Pancreas (tissue), 10 donors: ENCODE measurements around the gene SUGP2. TPM values are rescaled to one million over a fixed set of nuclear protein-coding genes. Genes with fewer than 3 reads are reported as not detected.
A peak's percentile ranks its signal among the peaks of the same experiment; 100 is the strongest.

Experiments
- ATAC-seq, 4 donors: fragments of 200-7000 bp; cut with Tn5 transposase; one replicate each; pipeline versions ENCODE4 v1.8.0 to v1.9.1; 2020; ENCODE audit warnings: mild to moderate bottlenecking in 4 of 4, moderate library complexity in 4 of 4
- DNase-seq, 6 donors: peaks; one replicate each; pipeline ENCODE4 v3.0.0-alpha.2; 2020
- FAIRE-seq: peaks from 2 replicates; lab custom pipeline; 2012; peaks lifted over from hg19 to GRCh38; lab: Jason Lieb, UNC
- H3K27ac ChIP-seq, 4 donors: fragments of 200-600 bp; sonication (generic); 1 replicate in 3 of 4; 2 replicates in 1 of 4; pipeline versions ENCODE4 v1.5.0 to v1.8.0; 2020
- H3K27me3 ChIP-seq, 4 donors: fragments of 200-600 bp; one replicate each; pipeline ENCODE4 v1.8.0; 2021
- H3K36me3 ChIP-seq, 3 donors: fragments of 200-600 bp; sonication (generic) in 1 of 3; one replicate each; pipeline versions ENCODE4 v1.5.0 to v1.8.0; 2020 to 2021
- H3K4me1 ChIP-seq, 3 donors: fragments of 200-600 bp; one replicate each; pipeline ENCODE4 v1.8.0; 2021
- H3K4me3 ChIP-seq, 4 donors: fragments of 200-600 bp; sonication (generic) in 2 of 4; one replicate each; pipeline versions ENCODE4 v1.5.0 to v1.8.0; 2020 to 2021
- H3K9me3 ChIP-seq, 4 donors: fragments of 200-600 bp; one replicate each; pipeline ENCODE4 v1.8.0; 2021
- CTCF ChIP-seq, 4 donors: fragments of 200-600 bp; sonication (generic) in 3 of 4; IDR thresholded peaks; one replicate each; pipeline versions ENCODE4 v1.5.0 to v1.8.0; 2021; ENCODE audit warnings: antibody characterized with exemption in 4 of 4
- WGBS, 2 donors: extraction: QIAGEN DNeasy Blood & Tissue Kit; methylation state at CpG; one replicate each; pipeline ENCODE4 v1.1.7; 2013; 5-methylcytosine and 5-hydroxymethylcytosine counted together
- intact Hi-C, 3 donors: fragments of 100-400 bp; cut with DNase I; formaldehyde crosslinking; loops; one replicate each; pipeline versions ENCODE4 v1.11.1 to v1.14.2; 2022
- polyA plus RNA-seq, 2 donors: library from polyadenylated mRNA; stranded (reverse); fragments of 200-250 nt; gene quantifications; one replicate each; pipeline ENCODE4 v1.2.3, GENCODE V29; 2013
- total RNA-seq, 6 donors: library from RNA; stranded (reverse); fragmentation: NEBNext Ultra II Directional in 4 of 6; extraction: Animal tissue kit (Norgen Biotek cat#: 25700) in 4 of 6; gene quantifications; one replicate each; pipeline versions ENCODE4 v1.2.1 to v1.2.4, GENCODE V29; 2021 to 2023
- donor health status: healthy with polysubstance abuse.
- donor health status: DM: no; HTN: no; CAD: no; lungs with moderate emphysema.
- donor health status: DM: no; HTN: no; CAD: no.
- donor health status: control.
- donor health status: control.
- donor health status: Bipolar disorder and iron deficiency.
- donor health status: DM: yes; HTN: yes; CAD: no.
- donor health status: DM: no; HTN: no; CAD: no.
- donor health status: DM: no; HTN: no; CAD: no.
- donor health status: DM: yes; HTN: yes; CAD: no.

The SUGP2 gene
- total and polyA plus RNA-seq, 8 donors, result 15.4 to 60.6 (median 25.3) TPM

- H3K36me3 ChIP-seq, result peaks cover 0 to 7% (median 0%) of the 10 kb centered on the region in 3 donors
- no peak for FAIRE-seq
- no peak overlapping the region for H3K4me3 ChIP-seq
- WGBS, 2 donors, result 84 to 87% methylated on average over 16 of the region's 16 CpGs
- intact Hi-C loops, result no loop called here
- ATAC-seq, result no peak
- H3K4me1 ChIP-seq, result no peaks in the 10 kb centered on the region
- no peak overlapping the region for H3K27ac ChIP-seq
- H3K27me3 ChIP-seq, result no peaks in the 10 kb centered on the region
- no peaks in the 10 kb centered on the region for H3K9me3 ChIP-seq
- no peak for TF ChIP-seq CTCF (IDR thresholded peaks at IDR 0.05)
- DNase-seq, result no peak
Measured at GRCh38 chr19:18991006-18991405, 42.3 kb downstream of the SUGP2 start.

- no peaks in the 10 kb centered on the region for H3K4me1 ChIP-seq
- H3K9me3 ChIP-seq, result no peaks in the 10 kb centered on the region
- FAIRE-seq (no peak), DNase-seq (no peak), ATAC-seq (no peak)
- no peaks in the 10 kb centered on the region for H3K27me3 ChIP-seq
- intact Hi-C loops, result no loop called here
- no peak overlapping the region for H3K27ac ChIP-seq
- WGBS, 2 donors, result 83 to 88% methylated on average over 4 to 5 of the region's 5 CpGs
- H3K36me3 ChIP-seq, result peaks cover 0 to 7% (median 0%) of the 10 kb centered on the region in 3 donors
- H3K4me3 ChIP-seq, result no peak overlapping the region
- no peak for TF ChIP-seq CTCF (IDR thresholded peaks at IDR 0.05)
Measured at GRCh38 chr19:18990128-18990708, 43.1 kb downstream of the SUGP2 start.

- Histone ChIP-seq H3K4me1 (no peaks in the 10 kb centered on the region), H3K27ac (no peak overlapping the region), H3K9me3 (no peaks in the 10 kb centered on the region), H3K27me3 (no peaks in the 10 kb centered on the region), H3K4me3 (no peak overlapping the region), H3K36me3 (peaks cover 0 to 7% (median 0%) of the 10 kb centered on the region in 3 donors)
- intact Hi-C loops, result loop anchor here in 1 of 3 donors (10.0 kb wide), 2 partner anchors 95 to 535 kb away; partner anchors contain the start of gene CERS1
- WGBS, 2 donors, result 71 to 76% methylated on average over 10 of the region's 10 CpGs
- FAIRE-seq (no peak), ATAC-seq (no peak), DNase-seq (no peak)
- no peak for TF ChIP-seq CTCF (IDR thresholded peaks at IDR 0.05)
Measured at GRCh38 chr19:18989316-18989715, 44.0 kb downstream of the SUGP2 start.

GRCh38 chr19:18987456-18987855 lies 45.9 kb downstream of the SUGP2 start:
- no peak overlapping the region for H3K27ac ChIP-seq
- ATAC-seq (no peak), FAIRE-seq (no peak), DNase-seq (no peak)
- H3K4me3 ChIP-seq, result no peak overlapping the region
- intact Hi-C loops, result loop anchor here in 1 of 3 donors (10.0 kb wide), 2 partner anchors 93 to 533 kb away; partner anchors contain the start of gene CERS1
- H3K36me3 ChIP-seq, result peaks cover 0 to 7% (median 0%) of the 10 kb centered on the region in 3 donors
- WGBS, 2 donors, result 52 to 59% methylated on average over 4 of the region's 4 CpGs
- TF ChIP-seq CTCF (IDR thresholded peaks at IDR 0.05), result no peak
- H3K4me1 ChIP-seq, result no peaks in the 10 kb centered on the region
- H3K27me3 ChIP-seq, result no peaks in the 10 kb centered on the region
- no peaks in the 10 kb centered on the region for H3K9me3 ChIP-seq

- no peak overlapping the region for H3K4me3 ChIP-seq
- H3K27ac ChIP-seq, result peak overlapping the region in 1 of 4 donors; percentile 30
- H3K4me1 ChIP-seq, result no peaks in the 10 kb centered on the region
- no peaks in the 10 kb centered on the region for H3K36me3 ChIP-seq
- no peak for TF ChIP-seq CTCF (IDR thresholded peaks at IDR 0.05)
- H3K27me3 ChIP-seq, result no peaks in the 10 kb centered on the region
- no peak for DNase-seq
- peak in 1 of 4 donors; percentile 44 for ATAC-seq
- no peak for FAIRE-seq
- H3K9me3 ChIP-seq, result no peaks in the 10 kb centered on the region
- intact Hi-C loops, result loop anchor here in 1 of 3 donors (10.0 kb wide), 2 partner anchors 90 to 530 kb away; partner anchors contain the start of gene CERS1
- 70 to 75% methylated on average over 7 of the region's 7 CpGs for WGBS, 2 donors
Measured at GRCh38 chr19:18985257-18985656, 48.1 kb downstream of the SUGP2 start.
